K562 (cell line): ENCODE results near the gene EDARADD.

Experiments
- CTCF ChIP-seq, 3 experiments: IDR thresholded peaks in 2 of 3; conservative IDR thresholded peaks in 1 of 3; 2 replicates each; pipeline ENCODE4 v1.5.1; 2011 to 2012; ENCODE audit warnings: low read length in 3 of 3, mild to moderate bottlenecking in 3 of 3, control low read depth in 2 of 3, improper control_type of control experiment in 1 of 3, inconsistent platforms in 1 of 3, low read depth in 1 of 3, mixed read lengths in 1 of 3, moderate library complexity in 1 of 3; ENCODE audit not compliant: insufficient read depth in 2 of 3
- E2F3 ChIP-seq: fragments of 250-450 bp; sonication (Bioruptor Pico); IDR thresholded peaks from 2 replicates; pipeline ENCODE4 v1.4.0; 2020; ENCODE audit warnings: mild to moderate bottlenecking
- SAP30 ChIP-seq: fragments of 200-600 bp; sonication (generic); IDR thresholded peaks from 2 replicates; pipeline ENCODE4 v1.6.1; 2012; ENCODE audit warnings: borderline replicate concordance, low read depth, mild to moderate bottlenecking, moderate library complexity, low read length, control low read depth, inconsistent platforms; ENCODE audit not compliant: insufficient read depth, poor library complexity, severe bottlenecking
- SMARCB1 ChIP-seq: IDR thresholded peaks from 2 replicates; pipeline ENCODE4 v1.6.1; 2011; ENCODE audit warnings: improper control_type of control experiment, low read depth; ENCODE audit not compliant: insufficient read length
- TAF1 ChIP-seq: IDR thresholded peaks from 2 replicates; pipeline ENCODE4 v1.6.1; 2011; ENCODE audit warnings: mild to moderate bottlenecking, low read length, moderate library complexity; ENCODE audit not compliant: insufficient read depth, control insufficient read depth, severe bottlenecking; ENCODE audit errors: extremely low read depth
- TF ChIP-seq, protein P1 (sequence below): sonication (generic); formaldehyde crosslinking; IDR thresholded peaks from 2 replicates; pipeline ENCODE4 v1.8.0; 2022; ENCODE audit warnings: mild to moderate bottlenecking, low read depth, missing genetic modification reagents

GRCh38 chr1:236468625-236469024, 74.5 kb downstream of the EDARADD start:
- TF ChIP-seq SMARCB1, result no peak
- no peak for TF ChIP-seq CTCF (IDR thresholded peaks at IDR 0.05 in 2 of 3, conservative IDR thresholded peaks at IDR 0.05 in 1 of 3; ENCODE audit: insufficient read depth in 2 of 3, low read depth in 1 of 3, low read length in 3 of 3)
- no peak for TF ChIP-seq SAP30
- TF ChIP-seq TAF1, result no peak
- TF ChIP-seq, protein P1, sequence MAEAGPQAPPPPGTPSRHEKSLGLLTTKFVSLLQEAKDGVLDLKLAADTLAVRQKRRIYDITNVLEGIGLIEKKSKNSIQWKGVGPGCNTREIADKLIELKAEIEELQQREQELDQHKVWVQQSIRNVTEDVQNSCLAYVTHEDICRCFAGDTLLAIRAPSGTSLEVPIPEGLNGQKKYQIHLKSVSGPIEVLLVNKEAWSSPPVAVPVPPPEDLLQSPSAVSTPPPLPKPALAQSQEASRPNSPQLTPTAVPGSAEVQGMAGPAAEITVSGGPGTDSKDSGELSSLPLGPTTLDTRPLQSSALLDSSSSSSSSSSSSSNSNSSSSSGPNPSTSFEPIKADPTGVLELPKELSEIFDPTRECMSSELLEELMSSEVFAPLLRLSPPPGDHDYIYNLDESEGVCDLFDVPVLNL (CRISPR knock-in tag), result no peak
- no peak for TF ChIP-seq E2F3 (CRISPR knock-in tag)
